ENCODE data around the gene RBBP8NL. TPM values are rescaled to one million over a fixed set of nuclear protein-coding genes. Genes with fewer than 3 reads are reported as not detected.
A peak's percentile ranks its signal among the peaks of the same experiment; 100 is the strongest.

RBBP8NL gene
- total and polyA plus RNA-seq, 9 of the 15 experiments (the other 6 are each of a cell fraction or from before 2014, with no cell fraction given): not detected

DNA sequence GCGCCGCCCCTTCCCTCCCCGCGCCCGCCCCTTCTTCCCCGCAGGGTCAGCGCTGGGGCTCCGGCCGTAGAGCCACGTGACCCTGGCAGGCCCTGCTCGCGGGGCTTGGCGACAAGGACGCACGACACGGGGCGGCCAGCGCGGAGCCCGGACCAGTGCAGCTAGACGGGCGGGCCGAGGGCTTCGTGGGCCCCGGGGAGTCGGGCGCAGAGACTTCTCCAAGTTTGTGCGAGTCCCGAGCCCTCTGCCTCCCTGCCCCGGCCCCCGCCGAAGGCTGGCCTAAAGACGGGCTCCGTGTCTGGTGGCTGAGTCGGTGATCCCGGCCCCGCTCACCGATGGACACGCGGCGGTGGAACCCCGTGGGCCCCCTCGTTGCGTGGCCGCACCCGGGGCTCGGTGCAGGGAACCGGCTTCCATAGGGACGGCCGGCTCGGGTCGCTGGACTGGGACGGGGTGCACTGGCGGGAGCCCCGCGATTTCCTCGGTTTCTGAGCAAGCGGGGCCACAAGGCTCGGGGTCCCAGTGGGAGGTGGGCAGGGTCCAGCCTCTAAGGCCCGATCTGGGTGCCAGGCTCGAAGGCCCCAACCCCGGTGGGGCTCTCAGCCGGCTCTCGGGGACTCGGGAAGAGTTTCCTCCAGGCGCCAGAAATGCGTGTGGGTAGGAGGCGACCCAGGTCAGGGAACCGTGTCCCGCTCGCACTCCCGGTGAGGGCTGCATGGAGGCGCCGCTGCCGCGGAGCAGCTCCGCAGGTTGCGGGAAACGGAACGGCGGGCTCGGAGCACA lies 48.9 kb upstream of the RBBP8NL start (continued):
- TF ChIP-seq, protein P1, sequence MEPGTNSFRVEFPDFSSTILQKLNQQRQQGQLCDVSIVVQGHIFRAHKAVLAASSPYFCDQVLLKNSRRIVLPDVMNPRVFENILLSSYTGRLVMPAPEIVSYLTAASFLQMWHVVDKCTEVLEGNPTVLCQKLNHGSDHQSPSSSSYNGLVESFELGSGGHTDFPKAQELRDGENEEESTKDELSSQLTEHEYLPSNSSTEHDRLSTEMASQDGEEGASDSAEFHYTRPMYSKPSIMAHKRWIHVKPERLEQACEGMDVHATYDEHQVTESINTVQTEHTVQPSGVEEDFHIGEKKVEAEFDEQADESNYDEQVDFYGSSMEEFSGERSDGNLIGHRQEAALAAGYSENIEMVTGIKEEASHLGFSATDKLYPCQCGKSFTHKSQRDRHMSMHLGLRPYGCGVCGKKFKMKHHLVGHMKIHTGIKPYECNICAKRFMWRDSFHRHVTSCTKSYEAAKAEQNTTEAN (CRISPR knock-in tag; IDR thresholded peaks at IDR 0.05): no peak
- TF ChIP-seq MEIS2 (IDR thresholded peaks at IDR 0.05; ENCODE audit: partially characterized antibody) (no peak), POLR3G (IDR thresholded peaks at IDR 0.05; ENCODE audit: extremely low read depth, insufficient read length, insufficient replicate concordance) (no peak), ZNF561 (CRISPR knock-in tag; conservative IDR thresholded peaks at IDR 0.05) (no peak), KAT8 (IDR thresholded peaks at IDR 0.05; ENCODE audit: low read depth) (no peak), POLR2B (IDR thresholded peaks at IDR 0.05; ENCODE audit: low read depth, partially characterized antibody) (no peak), POLR3A (IDR thresholded peaks at IDR 0.05; ENCODE audit: borderline replicate concordance, extremely low read depth, insufficient read depth, insufficient read length) (no peak), ZNF431 (CRISPR knock-in tag; IDR thresholded peaks at IDR 0.05) (peak; percentile 92), ZNF134 (CRISPR knock-in tag; conservative IDR thresholded peaks at IDR 0.05) (no peak), ILF3 (IDR thresholded peaks at IDR 0.05; ENCODE audit: borderline replicate concordance) (no peak), PTRF (tag; IDR thresholded peaks at IDR 0.05) (no peak)
- TF ChIP-seq, protein P2, sequence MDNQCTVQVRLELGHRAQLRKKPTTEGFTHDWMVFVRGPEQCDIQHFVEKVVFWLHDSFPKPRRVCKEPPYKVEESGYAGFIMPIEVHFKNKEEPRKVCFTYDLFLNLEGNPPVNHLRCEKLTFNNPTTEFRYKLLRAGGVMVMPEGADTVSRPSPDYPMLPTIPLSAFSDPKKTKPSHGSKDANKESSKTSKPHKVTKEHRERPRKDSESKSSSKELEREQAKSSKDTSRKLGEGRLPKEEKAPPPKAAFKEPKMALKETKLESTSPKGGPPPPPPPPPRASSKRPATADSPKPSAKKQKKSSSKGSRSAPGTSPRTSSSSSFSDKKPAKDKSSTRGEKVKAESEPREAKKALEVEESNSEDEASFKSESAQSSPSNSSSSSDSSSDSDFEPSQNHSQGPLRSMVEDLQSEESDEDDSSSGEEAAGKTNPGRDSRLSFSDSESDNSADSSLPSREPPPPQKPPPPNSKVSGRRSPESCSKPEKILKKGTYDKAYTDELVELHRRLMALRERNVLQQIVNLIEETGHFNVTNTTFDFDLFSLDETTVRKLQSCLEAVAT (IDR thresholded peaks at IDR 0.05): no peak
- TF ChIP-seq, protein P3, sequence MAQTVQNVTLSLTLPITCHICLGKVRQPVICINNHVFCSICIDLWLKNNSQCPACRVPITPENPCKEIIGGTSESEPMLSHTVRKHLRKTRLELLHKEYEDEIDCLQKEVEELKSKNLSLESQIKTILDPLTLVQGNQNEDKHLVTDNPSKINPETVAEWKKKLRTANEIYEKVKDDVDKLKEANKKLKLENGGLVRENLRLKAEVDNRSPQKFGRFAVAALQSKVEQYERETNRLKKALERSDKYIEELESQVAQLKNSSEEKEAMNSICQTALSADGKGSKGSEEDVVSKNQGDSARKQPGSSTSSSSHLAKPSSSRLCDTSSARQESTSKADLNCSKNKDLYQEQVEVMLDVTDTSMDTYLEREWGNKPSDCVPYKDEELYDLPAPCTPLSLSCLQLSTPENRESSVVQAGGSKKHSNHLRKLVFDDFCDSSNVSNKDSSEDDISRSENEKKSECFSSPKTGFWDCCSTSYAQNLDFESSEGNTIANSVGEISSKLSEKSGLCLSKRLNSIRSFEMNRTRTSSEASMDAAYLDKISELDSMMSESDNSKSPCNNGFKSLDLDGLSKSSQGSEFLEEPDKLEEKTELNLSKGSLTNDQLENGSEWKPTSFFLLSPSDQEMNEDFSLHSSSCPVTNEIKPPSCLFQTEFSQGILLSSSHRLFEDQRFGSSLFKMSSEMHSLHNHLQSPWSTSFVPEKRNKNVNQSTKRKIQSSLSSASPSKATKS (CRISPR knock-in tag; IDR thresholded peaks at IDR 0.05): no peak
- TF ChIP-seq, protein P4, sequence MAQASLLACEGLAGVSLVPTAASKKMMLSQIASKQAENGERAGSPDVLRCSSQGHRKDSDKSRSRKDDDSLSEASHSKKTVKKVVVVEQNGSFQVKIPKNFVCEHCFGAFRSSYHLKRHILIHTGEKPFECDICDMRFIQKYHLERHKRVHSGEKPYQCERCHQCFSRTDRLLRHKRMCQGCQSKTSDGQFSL (CRISPR knock-in tag; IDR thresholded peaks at IDR 0.05): peak; percentile 66; the same call in 1 of the 2 replicates
- TF ChIP-seq, protein P4 (tag; IDR thresholded peaks at IDR 0.05): no peak
- TF ChIP-seq, protein P5, sequence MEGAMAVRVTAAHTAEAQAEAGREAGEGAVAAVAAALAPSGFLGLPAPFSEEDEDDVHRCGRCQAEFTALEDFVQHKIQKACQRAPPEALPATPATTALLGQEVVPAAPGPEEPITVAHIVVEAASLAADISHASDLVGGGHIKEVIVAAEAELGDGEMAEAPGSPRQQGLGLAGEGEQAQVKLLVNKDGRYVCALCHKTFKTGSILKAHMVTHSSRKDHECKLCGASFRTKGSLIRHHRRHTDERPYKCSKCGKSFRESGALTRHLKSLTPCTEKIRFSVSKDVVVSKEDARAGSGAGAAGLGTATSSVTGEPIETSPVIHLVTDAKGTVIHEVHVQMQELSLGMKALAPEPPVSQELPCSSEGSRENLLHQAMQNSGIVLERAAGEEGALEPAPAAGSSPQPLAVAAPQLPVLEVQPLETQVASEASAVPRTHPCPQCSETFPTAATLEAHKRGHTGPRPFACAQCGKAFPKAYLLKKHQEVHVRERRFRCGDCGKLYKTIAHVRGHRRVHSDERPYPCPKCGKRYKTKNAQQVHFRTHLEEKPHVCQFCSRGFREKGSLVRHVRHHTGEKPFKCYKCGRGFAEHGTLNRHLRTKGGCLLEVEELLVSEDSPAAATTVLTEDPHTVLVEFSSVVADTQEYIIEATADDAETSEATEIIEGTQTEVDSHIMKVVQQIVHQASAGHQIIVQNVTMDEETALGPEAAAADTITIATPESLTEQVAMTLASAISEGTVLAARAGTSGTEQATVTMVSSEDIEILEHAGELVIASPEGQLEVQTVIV (CRISPR knock-in tag; IDR thresholded peaks at IDR 0.05; ENCODE audit: borderline replicate concordance): no peak
- TF ChIP-seq, protein P6, sequence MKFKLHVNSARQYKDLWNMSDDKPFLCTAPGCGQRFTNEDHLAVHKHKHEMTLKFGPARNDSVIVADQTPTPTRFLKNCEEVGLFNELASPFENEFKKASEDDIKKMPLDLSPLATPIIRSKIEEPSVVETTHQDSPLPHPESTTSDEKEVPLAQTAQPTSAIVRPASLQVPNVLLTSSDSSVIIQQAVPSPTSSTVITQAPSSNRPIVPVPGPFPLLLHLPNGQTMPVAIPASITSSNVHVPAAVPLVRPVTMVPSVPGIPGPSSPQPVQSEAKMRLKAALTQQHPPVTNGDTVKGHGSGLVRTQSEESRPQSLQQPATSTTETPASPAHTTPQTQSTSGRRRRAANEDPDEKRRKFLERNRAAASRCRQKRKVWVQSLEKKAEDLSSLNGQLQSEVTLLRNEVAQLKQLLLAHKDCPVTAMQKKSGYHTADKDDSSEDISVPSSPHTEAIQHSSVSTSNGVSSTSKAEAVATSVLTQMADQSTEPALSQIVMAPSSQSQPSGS (CRISPR knock-in tag; IDR thresholded peaks at IDR 0.05): no peak

Measured in K562 (cell line).